ENCODE measurements around the gene KPNA6.

DNA sequence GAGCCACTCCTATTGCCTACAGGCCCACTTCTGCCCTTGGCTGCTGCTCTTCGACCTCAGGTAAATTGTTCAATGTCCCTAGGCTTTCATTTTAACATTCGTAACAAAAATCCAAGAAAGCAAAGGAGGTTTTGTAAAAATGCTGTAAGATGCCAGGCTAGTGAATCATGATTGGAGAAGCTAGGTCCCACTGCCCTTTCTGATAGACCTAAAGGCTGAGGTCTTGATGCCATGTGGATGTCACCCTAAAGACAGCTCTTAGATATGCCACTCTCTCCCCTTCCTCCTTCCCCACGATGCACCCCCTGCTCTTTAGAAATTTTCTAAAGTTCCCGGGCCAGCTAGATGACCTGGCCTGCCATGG lies 45.0 kb upstream of the KPNA6 start:
- no peak for TF ChIP-seq POLR2AphosphoS5 (IDR thresholded peaks at IDR 0.05)
- TF ChIP-seq, protein P1, sequence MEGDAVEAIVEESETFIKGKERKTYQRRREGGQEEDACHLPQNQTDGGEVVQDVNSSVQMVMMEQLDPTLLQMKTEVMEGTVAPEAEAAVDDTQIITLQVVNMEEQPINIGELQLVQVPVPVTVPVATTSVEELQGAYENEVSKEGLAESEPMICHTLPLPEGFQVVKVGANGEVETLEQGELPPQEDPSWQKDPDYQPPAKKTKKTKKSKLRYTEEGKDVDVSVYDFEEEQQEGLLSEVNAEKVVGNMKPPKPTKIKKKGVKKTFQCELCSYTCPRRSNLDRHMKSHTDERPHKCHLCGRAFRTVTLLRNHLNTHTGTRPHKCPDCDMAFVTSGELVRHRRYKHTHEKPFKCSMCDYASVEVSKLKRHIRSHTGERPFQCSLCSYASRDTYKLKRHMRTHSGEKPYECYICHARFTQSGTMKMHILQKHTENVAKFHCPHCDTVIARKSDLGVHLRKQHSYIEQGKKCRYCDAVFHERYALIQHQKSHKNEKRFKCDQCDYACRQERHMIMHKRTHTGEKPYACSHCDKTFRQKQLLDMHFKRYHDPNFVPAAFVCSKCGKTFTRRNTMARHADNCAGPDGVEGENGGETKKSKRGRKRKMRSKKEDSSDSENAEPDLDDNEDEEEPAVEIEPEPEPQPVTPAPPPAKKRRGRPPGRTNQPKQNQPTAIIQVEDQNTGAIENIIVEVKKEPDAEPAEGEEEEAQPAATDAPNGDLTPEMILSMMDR (IDR thresholded peaks at IDR 0.05) = no peak
- no peak for TF ChIP-seq POLR2A (IDR thresholded peaks at IDR 0.05)

Data from breast epithelium (tissue), 3 donors.